HG03575 (cell line): ENCODE measurements around the gene PRR12.

ENCODE experiments used
- ATAC-seq: cut with Tn5 transposase; IDR thresholded peaks from one replicate; pipeline ENCODE4 v1.9.1; 2021; ENCODE audit not compliant: unreplicated experiment, insufficient number of reproducible peaks, low FRiP score; ENCODE audit errors: extremely low read depth

The PRR12 gene

DNA sequence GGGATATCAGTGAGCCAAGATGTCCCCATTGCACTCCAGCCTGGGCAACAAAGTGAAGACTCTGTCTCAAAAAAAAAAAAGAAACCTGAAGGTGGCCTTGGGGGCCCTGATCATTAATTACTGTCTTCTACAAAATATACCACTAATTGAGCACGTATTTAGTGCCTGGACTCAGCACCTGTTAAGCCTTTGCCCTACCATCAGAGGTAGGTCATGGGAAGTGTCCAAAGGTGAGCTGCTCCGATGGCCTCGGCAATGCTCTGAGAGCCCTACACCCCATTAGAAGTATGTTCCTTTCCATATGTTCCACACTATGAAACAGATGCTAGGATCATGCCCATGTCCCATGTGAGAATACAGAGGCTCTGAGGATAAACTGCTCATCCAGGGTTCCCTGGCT lies 31.5 kb upstream of the PRR12 start:
- no peak for ATAC-seq

GRCh38 chr19:49559928-49560327 lies 31.1 kb upstream of the PRR12 start:
- no peak for ATAC-seq

GRCh38 chr19:49560358-49560900 lies 30.6 kb upstream of the PRR12 start:
- no peak for ATAC-seq

DNA sequence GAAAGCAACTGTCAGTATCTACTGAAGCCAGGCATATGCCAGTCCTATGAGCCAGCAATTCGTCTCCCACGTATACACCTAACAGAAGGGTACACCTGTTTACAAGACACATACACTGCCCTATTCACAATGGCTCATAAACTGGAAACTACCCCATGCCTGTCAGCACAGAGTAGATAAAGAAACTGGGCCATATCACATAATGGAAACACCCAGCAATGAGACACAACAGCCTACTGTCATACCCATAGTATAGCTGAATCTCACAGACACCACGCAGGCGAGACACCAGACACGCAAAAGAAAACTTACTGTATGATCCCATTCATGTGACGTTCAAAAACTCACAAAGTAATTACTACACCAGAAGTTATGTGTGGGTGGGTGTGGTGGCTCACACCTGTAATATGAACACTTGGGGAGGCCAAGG lies 26.4 kb upstream of the PRR12 start:
- no peak for ATAC-seq

DNA sequence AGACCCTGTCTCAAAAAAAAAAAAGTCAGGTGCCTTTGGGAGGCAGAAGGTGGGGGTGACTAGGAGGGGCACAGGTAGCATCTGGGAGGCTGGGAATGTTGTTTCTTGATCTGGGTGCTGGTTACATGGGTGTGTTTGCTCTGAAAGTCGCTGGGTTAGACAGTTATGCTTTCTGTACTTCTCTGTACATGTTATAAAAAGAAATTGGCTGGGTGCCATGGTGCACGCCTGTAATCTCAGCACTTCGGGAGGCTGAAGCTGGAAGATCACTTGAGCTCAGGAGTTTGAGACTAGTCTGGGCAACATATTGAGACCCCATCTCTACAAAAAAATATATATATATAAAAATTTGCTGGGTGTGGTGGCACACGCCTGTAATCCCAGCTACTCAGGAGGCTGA lies 25.7 kb upstream of the PRR12 start:
- no peak for ATAC-seq

DNA sequence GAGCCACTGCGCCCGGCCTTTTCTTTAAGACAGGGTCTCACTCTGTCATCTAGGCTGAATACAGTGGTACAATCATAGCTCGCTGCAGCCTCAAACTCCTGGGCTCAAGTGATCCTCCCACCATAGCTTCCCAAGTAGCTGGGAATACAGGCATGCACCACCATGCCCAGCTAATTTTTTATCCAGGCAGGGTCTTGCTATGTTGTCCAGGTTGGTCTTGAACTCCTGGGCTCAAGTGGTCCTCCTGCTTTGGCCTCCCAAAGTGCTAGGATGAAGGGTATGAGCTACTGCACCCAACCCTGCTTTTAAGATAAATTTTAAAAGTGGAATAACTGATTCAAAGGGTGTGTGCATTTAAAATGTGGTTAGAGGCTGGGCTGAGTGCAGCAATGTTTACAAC lies 24.7 kb upstream of the PRR12 start:
- no peak for ATAC-seq

DNA sequence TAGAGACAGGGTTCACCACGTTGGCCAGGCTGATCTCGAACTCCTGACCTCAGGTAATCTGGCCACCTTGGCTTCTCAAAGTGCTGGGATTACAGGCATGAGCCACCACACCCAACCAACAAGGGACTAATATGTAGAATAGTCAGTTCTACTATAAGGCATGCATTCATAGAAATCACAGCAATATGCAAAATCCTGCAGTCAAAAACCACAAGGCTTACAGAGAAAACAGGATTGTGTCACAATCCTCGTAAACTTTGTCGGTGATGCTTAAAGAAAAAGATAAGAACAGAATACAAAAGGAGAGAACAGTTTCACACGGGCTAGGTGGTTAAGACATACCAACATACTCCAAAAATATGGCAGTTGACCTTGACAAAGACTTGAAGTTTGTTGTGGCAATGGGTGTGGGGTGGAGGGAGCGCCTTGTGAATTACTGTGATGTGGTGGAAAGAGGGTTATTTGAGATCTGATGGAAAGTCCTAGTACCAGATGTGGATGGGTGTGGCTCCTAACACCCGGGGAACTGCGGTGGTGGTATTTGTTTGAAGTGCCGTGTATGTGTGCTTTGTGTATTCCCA lies 23.0 kb upstream of the PRR12 start:
- ATAC-seq: no peak

- no peak for ATAC-seq
Measured at GRCh38 chr19:49570138-49570856, 20.7 kb upstream of the PRR12 start.

- ATAC-seq: no peak
Measured at GRCh38 chr19:49570997-49571676, 19.8 kb upstream of the PRR12 start.

DNA sequence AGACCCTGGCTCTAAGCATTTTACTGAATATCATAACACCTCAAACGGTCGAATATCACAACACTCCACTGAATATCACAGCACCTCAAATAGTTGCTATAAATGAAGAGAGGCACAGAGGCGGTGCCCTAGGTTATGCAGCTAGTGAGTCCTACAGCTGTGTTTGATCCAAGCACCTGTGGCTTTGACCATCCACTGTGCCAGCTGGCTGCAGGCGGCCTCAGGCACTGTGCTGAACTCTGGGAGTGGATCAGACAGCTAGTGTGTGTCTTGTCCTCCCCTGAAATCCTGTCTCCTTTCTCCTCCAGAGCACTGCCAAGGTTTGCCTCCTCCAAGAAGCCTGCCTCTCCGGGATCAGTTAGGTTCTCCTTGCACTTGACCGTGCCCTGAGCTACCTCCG lies 18.0 kb upstream of the PRR12 start:
- ATAC-seq: no peak

DNA sequence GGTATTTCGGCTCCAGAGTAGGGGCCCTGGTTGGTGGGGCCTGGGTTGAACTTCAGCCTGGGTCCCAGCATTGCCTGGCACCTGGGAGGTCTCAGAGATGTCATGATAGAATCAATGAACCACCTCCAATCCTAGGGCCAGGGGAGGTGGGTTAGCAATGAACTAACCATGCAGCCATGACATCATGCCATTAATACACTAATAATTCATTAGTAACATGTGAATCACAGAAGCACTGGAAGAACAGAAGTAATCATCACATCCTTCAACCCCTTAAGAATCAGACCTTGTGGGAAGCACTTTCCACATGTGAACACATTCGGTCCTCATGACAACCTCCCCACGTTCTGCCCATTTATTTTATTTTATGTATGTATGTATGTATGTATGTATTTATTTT lies 17.6 kb upstream of the PRR12 start:
- no peak for ATAC-seq

DNA sequence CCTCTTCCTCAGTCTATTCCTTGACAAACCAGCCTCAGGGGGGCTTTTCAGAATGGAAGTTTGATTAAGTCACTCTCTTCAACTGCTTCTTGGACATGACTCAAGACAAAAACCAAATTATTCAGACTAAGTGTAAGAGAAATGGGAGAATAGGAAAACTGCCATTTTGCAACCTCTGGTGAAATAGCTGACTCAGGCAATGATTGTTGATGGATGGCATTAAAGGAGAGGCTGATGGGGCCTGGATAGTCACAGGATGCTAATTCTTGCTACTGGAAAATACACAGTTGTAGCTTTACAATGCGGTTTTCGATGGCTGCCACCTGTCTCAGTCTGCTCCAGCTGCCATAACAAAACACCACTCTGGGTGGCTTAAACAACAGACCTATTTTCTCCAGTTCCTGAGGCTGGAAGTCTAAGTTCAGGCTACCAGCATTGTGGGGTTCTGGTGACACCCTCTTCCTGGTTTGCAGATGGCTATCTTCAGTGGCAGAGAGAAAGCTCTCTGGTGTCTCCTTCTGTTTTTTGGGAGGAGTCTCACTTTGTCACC lies 16.7 kb upstream of the PRR12 start:
- no peak for ATAC-seq

DNA sequence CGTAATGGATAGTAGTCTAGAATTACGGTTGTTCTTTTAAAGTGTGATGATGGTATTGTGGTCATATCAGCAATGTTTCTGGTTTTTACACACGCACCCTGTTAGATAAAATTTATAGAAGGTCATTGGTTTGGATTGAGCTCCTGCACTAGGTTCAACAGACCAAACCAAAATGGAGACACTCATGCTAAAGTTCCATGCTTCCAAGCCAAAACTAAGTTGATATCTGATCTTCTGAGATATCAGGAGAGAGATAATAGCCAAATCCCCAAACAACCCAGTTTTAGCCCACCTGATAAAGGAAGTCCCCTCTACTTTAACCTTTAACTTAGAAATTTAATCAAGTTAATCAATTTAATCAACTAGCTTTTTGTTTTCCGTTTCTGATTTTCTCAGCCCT lies 11.8 kb upstream of the PRR12 start:
- ATAC-seq: no peak

DNA sequence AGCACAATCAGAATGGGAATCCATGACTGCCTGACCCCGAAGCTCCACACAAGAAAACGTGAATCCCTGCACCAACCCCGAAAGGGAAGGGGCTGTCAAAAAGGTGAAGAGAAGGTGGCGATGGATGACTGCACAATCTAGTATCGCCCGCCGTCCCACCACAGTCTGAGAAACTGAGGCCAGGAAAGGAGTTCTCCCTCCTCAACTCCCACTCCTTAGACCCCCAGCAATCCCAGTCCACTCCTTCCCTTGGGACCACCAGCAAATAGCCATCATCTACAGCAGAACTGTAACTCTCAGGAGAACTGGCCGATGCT lies 11.1 kb upstream of the PRR12 start:
- ATAC-seq: no peak

DNA sequence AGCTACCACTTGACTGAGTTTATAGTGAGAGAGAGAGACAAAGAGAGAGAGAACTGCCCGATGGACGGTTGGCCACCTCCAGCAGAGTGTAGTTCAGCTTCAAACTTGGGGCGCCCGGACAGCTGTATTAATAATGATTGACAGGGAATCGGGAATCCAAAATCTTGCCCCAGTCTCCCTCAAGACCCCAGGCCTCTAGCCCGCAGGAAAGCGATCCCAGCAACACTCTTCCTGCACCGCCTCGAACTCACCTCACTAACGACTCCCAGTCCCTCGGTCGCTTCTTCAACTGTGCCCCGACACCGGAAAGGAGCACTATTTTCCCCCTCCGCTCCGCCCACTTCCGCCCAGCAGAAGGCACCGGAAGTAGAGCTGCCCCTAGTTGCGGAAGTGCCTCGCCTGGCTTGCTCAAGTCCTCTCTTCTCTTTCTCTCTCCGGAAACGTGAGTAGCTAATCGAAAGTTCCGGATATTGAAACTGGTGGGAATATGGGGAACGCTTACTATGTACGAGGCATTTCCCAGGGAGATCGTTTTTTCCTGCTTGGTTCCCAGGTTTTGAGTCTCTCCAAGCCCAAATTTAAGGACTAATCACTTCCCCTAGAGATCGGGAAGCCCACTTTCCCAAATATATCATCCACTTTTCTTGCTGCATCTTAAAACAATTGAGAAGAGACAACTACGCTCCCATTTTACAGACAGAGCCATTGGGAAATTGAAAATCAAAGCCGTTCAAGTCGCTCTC lies 10.5 kb upstream of the PRR12 start, which contains the start of gene NOSIP:
TSS of gene NOSIP (minus strand) at position 293 of the 743 bp plus-strand sequence. CDS start 19,865 bp downstream, outside the sequence.
- no peak for ATAC-seq

DNA sequence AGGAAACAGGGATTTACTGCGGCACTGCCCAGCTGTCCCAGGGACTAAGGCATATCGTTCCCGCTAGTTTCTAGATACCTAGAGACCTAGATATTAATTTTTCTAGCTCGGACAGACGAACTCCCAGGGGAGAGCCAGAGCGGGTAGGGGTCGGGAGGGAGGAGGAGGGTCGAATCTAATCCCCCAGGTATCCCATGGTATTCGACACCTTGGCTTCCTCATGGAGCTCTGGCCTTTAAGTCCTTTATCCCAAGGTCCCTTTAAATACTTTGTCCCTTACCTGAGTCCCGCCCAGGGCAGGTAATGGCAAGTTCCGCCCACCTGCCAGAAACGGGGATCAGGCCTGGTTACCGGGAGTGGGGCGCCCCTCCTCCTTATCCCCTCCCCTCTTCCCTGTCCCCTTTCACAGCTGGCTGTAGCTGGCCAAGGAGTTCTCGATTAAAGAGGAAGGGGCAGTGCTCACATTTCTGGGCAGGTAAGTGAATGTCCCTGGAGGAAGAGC lies 9.9 kb upstream of the PRR12 start, which contains the start of gene PRRG2:
TSS of gene PRRG2 (plus strand) at position 310 of the 502 bp plus-strand sequence. CDS start 1,904 bp downstream, outside the sequence.
- no peak for ATAC-seq

GRCh38 chr19:49583239-49583638 lies 7.7 kb upstream of the PRR12 start:
- ATAC-seq: no peak

DNA sequence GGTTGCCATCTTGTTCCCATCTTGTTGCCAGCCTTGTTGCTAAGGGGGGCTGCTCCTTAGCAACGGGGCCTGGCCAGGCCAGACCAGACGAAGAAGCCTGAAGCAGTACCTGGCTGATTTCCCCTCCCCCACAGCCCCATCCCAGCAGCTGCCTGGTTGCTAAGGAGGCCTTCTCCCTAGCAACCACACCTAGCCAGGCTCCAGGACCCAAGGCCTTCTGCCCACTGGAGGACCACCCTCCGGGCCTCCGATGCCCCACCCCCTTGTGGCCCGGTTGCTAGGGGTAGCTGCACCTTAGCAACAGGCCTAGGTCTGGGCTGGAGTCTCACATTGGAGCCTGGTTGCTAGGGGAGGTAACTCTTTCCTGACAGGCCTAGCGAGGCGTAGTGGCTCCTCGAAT lies 6.0 kb upstream of the PRR12 start:
- no peak for ATAC-seq

DNA sequence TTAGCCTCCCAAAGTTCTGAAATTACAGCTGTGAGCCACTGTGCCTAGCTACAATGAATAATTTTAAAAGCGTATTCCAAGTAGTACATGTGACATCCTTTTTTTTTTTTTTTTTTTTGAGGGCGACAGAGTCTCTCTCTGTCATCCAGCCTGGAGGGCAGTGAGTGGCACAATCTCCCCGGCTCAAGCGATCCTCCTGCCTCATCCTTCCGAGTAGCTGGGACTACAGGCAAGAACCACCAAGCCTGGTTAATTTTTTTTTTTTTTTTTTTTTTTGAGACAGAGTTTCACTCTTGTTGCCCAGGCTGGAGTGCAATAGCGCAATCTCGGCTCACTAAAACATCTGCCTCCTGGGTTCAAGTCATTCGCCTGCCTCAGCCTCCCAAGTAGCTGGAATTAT lies 3.8 kb upstream of the PRR12 start:
- ATAC-seq: no peak
